ENCODE results near the gene MEIS1.

The MEIS1 gene

DNA sequence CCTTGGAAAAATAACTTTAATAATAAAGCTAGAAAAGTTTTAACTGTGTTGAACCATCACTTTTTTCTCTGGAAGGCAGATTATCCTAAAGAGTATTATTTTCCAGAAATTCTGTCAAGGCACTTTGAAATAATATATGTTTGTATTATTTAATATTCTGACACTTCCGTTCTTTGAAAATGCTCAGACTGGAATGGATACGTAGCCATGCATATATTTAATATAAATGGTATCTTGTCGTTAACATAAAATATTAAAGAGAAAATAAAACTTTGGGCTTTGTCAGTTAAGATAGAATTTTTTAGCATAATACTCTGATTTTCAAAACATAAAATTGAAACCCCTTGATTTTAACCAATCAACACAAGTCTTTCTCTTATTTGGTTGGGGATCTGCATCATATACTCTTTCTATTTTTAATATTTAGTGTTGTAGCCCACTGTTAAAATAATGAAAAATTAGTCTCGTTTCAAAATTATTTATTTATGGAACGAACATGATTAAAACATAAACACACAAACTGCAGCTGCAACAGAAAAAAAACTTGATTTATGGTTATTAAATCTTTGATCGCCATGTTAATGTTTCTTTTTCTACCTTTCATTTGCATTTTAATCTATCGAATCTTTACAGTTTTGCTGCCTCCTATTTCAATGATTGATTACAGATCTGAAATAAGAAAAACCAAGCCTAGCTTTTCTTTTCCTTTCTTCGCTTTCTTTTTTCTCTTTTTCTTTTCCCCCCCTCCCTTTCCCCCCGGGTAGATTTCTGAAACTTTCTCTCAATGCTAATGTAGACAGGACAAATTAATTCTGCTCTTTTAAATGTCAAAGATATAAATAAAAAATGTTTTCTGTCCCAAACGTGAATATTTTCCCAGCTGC is 145.5 kb downstream of the MEIS1 start:
- no peak for DNase-seq (ENCODE audit: low read depth in 2 of 2)

GRCh38 chr2:66581339-66582103 is 146.6 kb downstream of the MEIS1 start:
- no peak for DNase-seq (ENCODE audit: low read depth in 2 of 2)

DNA sequence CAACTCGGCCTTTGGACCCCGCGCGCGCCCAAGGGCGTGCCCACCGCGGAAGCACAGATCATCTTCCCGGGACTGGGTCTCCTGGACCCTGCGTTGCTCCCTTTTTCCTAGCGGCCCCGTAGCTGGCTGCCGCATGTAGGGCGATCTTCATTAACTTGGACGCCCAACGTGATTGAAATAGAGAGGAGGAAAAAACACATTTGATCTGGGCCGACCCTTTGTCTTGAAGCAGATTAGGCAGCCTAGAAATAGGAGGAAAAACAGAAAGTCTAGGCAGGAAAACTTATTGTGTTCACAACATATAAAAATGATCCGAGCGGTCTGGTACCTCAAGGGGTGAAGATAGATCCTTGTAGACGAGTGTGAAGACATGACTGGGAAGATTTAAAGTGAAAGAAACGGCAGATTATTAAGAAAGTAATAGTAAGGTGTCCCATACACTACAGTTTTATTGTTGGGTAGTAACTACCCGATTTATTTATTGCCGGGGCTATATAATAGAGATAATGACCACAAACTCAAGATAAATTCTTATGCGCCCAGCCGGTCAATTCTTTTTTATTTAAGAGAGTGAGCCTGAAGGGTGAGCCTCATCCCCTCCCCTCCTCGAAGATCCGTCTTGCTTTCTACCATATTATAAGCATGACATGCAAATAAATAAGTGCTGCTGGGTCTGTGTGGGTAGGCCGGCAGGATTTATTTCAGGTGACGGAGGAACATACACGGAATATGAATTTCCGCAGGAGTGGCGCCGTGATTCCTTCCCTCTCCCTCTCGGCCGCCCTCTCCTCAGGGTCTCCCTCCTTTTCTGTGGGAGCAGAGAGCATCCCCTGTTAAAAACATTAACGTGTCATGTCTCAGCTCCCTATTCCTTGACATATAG is 147.4 kb downstream of the MEIS1 start:
- no peak for DNase-seq (ENCODE audit: low read depth in 2 of 2)

- no peak for DNase-seq (ENCODE audit: low read depth in 2 of 2)
Observed at GRCh38 chr2:66582987-66583880, 148.3 kb downstream of the MEIS1 start.

DNA sequence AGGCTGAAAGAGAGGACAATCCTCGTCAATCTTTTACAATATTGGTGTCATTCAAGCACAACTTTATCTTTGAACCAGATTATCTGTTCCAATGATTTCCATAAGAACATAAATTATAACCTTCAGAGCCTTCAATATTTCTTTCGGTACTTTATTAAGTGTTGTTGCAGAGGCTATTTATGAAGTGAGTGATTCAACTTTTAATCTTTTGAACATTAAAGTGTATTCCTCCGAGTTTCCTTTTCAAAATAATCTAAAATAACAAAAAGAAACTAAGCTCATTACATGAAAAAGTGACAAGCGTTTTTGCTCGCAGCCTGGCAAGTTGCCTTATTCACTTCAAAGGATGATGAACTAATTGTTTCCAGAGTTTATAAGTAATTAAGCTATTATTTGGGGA is 149.0 kb downstream of the MEIS1 start:
- no peak for DNase-seq (ENCODE audit: low read depth in 2 of 2)

- DNase-seq (ENCODE audit: low read depth in 2 of 2), result no peak
Observed at GRCh38 chr2:66585587-66585986, 150.7 kb downstream of the MEIS1 start.

- DNase-seq (ENCODE audit: low read depth in 2 of 2), result no peak
Observed at GRCh38 chr2:66587216-66587615, 152.3 kb downstream of the MEIS1 start.

GRCh38 chr2:66594001-66594400 is 159.1 kb downstream of the MEIS1 start:
- no peak for DNase-seq (ENCODE audit: low read depth in 2 of 2)

DNA sequence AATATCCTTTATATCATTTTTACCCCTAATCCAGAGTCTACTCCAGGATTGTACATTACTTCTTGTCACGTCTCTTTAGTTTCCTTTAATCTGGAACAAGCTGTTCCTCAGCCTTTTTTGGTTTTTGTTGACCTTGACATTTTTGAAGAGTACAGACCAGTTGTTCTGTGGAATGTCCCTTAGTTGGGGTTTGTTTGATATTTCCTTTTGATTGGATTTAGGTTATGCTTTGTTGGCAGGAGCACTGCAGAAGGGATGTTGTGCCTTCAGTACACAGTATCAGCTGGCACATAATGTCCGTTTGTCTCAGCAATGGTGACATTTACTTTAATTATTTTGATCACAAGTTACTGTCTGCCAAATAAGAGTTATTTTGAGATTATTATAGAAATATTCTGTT is 160.6 kb downstream of the MEIS1 start:
- DNase-seq (ENCODE audit: low read depth in 2 of 2), result no peak

GRCh38 chr2:66596256-66596655 is 161.3 kb downstream of the MEIS1 start:
- DNase-seq (ENCODE audit: low read depth in 2 of 2), result no peak

- no peak for DNase-seq (ENCODE audit: low read depth in 2 of 2)
Observed at GRCh38 chr2:66601624-66602023, 166.7 kb downstream of the MEIS1 start.

DNA sequence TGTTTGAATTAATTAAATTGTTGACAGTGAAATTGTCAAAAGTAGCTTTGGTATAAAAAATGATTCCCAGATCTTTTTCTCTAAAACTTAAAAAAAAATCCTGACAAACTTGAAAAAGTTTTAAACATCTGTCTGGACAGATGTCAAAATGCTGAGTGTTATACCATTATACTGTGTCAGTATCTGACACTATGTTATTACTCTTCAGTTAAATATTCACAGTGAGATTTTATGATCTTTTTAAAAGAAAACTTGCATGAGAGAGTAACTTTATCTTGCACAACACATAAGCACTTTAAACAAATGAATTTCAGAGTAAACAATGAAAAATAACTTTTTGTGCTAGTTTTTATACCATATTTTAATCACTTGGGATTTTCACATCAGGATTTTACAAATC is 167.4 kb downstream of the MEIS1 start:
- no peak for DNase-seq (ENCODE audit: low read depth in 2 of 2)

- no peak for DNase-seq (ENCODE audit: low read depth in 2 of 2)
Observed at GRCh38 chr2:66604326-66604725, 169.4 kb downstream of the MEIS1 start.

GRCh38 chr2:66604976-66605375 is 170.1 kb downstream of the MEIS1 start:
- no peak for DNase-seq (ENCODE audit: low read depth in 2 of 2)

GRCh38 chr2:66607152-66607551 is 172.2 kb downstream of the MEIS1 start:
- no peak for DNase-seq (ENCODE audit: low read depth in 2 of 2)
